SKM-1 treated with dmso at 0.1 percent for 144 hours (cell line): ENCODE measurements around the gene FGG.
"Not testable (repeated sequence)": the region's sequence is repeated elsewhere in the genome, so short reads cannot be mapped to it uniquely, and the experiment has no call there.

Experiments
- DNase-seq: peaks from one replicate; lab custom pipeline; 2025; ENCODE audit not compliant: unreplicated experiment; lab: John Stamatoyannopoulos, UW

FGG gene

DNA sequence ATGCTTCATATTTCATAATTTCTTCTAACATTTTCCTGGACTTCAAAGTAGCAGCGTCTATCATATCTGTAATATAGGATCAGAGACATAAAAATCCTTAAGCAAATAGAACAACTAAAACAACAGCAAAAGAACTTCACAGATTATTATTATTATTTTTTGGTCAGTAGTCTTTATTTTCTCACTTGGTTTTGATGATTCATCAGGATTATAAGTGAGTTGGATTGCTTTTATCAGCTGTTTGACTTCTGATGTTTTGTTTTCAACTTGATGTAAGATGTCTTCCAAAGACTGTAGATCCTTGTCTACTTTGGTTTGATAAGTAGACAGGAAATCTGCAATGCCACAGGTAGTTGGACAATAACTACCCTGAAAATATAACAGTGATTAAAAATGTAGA is 623 bp downstream of the FGG start:
- no peak for DNase-seq

DNA sequence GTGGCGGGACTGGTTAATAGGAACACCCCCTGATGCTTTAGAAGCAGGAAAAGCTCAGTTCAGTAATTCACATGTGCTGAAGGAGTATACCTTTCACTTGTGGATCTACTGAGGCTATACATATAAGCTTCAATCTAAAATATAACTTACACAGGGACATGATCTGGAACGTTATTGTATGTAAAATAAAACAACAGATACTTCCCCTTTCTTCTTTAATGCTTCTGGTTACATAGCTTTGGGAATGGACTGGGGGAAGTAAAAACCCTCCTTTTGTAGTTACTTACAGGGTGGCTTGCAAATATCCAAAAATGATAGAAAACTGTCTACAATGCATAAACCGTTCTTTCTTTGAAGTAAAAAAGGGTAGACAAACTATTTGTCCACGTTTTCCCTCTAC is 1.9 kb downstream of the FGG start:
- DNase-seq = no peak

DNA sequence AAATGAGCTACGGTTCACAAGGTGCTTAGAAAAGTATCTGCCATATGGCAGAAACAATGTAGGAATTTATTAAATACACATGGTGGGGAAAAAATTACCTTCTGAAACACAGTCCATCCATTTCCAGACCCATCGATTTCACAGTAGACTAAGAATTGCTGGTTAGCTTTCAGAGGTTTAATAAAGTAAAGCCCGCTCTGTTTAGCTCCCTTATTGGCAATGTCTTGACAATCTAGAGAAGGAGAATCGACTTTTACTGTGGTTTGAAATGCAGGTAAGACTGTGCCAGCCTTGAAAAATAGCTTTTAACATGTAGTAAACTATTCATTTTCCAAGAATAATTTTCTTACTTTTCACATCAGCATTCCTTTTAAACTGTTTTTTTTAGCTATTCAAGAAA is 2.9 kb downstream of the FGG start:
- DNase-seq = no peak

DNA sequence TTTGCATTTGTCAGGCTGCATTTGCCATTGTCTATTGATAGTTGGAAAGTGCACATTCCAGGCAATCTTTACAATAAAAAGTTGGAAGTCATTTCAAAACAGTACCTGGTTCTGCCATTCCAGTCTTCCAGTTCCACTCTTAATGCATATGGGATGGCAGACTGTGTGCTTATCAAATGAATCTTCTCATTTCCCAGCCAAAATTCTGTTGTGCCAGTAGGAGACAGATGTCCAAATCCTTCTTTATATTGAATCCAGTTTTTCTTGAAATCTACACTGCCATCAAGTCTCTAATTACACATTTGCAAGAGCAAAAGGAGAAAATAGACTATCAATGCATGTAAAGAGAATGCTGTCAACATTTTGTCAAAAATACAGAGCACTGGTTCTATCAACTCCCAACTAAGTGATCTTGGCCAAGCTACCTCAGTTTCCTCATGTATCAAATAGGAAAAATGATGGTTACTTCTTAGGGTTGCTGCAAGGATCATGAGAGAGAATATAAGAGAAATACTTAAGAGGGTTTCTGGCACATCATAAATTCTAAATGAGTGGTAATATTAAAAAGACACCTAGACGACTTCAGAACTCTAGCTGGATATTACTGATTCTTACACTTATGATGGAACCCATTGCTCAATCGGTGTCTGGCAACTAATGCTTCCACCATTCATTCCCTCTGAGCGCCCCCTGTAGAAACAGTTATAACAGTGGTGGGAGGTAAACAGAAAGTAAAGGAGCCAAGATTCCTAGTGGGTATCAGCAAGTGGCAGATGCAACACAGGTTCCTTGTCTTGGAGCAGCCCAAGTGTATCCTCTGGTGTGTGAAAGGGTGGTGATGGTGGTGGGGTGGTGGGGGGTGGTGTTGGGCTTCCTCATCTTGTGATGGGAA is 3.8 kb downstream of the FGG start:
- no peak for DNase-seq

DNA sequence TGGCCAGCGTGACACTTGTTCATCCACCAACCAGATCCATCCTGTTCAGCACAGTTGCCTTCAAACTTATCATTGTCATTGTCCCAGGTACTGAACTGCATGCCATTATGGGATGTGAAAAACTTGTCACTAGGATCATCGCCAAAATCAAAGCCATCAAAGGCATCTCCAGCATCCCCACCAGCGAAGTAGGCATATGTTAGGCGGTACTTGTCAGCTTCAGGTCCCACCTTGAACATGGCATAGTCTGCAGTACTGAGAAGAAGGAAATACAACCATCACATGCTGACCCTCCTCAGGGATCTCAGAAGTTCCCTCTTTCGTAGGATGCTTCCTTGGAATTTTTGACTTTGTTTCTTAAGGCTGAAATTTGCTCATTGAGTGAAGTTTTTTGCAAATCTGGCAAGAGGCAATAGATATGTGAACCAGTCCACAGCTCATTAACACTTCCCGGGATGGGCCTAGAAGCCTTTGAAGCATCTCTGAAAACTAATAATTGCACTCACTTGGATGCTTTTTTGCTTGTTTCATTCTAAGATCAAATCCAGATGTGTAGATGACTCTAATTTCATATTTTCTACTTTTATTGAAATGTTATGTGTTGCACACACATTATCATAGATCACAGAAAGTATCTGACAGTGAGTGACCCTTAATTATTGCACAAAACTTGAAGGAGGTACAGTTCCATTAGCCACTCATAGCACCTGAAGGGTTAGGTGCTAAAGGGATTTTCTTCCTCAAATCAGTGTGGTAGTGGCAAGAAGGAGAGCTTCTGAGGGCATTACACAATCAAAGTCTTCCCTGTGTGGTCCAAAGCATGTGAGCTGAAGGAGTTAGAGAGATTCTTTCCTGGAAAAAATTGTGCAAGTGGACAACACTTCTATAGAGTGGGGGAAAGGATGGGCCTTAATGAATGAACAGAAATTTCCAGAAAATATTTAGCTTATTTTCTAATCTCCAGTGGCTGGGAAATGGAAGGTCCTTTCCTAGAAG is 5.4 kb downstream of the FGG start:
- no peak for DNase-seq

DNA sequence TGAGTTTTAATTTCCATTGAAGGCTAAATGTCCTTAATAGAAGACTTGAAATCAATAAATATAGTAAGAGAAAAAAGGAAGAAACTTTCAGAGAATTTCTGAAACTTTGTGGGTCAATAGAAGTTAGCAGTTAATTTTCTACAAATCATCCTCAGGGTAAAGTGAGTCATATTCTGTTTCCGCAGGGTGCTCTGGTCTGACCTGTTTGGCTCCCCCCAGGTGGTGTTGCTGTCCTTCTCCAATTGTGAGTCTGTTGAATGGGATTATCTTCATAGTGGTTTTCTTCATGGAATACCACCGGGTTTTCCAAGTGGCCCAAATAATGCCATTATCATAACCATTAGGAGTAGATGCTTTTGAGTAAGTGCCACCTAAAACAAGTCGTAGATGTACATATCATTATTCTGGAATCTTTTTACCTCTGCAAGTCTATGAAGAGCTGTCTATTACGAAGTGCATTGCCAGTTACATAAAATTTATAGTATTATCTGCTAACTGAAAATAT is 7.7 kb downstream of the FGG start:
- no peak for DNase-seq

DNA sequence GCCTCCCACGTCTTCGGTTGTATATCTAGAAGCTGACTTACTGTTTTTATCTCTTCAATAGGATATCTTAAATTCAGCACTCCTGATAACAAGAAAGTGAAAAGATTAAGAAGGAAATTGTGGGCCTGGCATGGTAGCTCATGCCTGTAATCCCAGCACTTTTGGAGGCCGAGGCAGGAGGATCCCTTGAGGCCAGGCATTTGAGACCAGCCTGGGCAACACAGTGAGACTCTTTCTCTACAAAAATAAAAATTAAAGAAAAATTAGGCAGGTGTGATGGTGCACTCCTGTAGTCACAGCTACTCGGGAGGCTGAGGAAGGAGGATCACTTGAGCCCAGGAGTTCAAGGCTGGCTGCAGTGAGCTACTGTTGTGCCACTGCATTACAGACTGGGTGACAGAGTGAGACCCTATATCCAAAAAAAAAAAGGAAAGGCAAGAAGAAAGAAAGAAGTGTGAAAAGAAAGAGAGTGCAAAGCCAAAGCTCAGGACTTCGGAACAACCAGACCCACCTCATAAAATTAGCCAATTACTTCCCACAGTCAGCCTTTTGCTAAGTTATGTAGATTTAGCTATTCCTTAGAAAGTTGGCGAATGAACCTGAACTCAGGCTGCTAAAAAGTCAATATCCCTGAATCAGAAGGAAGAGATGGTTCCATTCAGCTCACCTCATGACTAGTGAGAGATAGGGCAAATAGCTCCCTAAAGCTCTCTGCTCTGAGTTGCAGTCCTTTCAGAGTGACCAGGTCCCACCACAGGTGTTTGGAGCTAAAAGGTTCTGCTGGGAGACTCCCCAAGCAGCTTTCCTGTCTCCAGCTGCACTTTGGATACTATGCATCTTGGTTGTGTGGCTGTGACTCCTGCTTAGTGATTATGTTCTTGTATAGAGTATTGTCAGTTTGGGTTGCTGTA is 9.2 kb downstream of the FGG start:
- no peak for DNase-seq

DNA sequence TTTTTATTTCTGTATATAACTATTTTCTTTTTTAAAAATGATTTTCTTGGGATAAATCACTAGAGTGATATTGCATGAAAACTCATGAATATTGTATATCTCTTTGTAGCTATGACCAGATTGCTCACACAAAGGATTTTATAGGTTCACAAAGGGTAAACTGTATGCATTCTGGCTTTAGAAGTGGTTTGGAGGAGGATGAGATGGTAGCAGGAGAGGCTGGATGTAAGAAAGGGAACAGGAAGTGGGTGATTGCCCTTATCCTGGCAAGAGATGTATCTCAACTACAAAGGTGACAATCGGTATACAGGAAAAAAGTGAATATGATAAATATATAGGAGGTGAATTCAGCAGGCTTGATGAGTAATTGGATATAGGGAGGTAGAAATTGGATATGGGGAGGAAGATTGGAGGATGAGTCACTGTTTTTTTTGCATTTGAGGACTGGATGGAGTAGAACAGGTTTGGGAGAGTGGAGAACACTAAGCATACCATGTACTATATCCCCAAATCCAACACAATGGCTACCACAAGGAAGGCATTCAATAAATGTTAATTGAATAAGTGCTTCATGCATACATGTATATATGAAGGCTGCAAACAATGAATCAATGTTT is 9.9 kb downstream of the FGG start:
- DNase-seq = no peak

DNA sequence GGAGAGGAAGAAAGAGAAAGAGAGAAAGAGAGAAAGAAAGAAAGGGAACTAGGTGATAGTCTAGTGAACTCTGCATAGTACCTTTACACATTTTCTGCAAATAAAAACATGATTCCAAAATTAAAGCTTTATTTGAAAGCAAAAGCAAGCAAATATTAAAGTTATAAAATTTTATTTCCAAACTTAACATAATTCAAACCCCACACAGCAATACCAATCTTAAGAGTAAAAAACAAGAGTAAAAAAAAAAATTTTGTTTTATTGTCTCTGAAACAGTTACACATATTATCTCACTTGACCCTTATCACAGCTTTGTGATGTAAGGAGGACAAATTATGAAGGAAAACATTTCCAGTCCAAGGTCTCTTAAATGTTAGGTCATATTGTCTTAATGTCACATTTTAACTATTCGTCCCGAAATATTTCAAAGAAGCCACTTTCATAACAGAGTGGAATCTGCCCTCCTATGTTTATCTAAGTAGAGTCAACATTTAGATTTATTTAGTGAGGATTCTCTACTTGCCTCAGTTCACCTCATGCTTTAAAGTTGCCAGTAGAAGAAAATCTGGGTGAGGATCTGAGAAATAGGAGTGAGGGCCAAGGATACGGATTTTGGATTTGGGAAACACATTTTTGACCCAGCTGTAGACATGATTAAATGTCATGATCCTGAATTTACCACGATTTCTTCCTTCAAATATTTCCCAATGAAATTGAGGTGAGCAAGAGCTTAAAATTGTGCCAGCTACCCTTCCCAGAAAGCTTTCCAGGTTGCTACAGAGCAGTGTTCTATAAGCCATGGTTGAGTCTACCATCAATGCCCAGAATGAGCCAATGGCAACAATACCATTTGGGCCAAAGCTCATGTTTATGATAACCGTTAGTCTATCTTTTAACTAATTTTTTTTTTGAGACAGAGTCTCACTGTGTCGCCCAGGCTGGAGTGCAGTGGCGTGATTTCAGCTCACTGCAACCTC is 14.4 kb downstream of the FGG start:
- no peak for DNase-seq

DNA sequence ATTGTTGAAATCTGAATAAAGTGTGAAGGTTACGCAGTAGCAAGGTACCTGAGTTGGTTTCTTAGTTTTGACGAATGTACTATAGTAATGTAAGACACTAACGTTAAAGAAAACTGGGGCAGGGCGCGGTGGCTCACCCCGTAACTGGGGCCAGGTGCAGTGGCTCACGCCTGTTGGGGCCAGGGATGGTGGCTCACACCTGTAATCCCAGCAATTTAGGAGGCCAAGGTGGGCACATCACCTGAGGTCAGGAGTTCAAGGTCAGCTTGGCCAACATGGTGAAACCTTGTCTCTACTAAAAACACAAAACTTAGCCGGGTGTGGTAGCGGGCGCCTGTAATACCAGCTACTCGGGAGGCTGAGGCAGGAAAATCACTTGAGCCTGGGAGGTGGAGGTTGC is 15.2 kb downstream of the FGG start:
- not testable (repeated sequence) for DNase-seq

DNA sequence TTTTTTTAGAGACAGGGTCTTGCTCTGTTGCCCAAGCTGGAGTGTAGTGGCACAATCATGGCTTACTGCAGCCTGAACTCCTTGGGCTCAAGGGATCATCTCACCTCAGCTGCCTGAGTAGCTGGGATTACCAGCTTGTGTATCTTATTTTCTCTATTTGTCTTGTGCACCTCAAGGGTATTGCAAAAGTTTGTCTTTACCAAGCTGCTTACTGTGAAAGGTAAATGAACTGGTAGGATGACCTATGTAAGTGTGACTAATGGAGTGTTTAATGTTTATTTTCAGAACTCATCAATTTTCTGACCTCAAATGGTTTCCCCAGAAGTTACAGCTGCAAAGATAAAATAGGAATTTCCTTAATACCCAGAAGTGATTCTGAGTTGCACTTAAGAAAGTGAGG is 16.6 kb downstream of the FGG start:
- no peak for DNase-seq

DNA sequence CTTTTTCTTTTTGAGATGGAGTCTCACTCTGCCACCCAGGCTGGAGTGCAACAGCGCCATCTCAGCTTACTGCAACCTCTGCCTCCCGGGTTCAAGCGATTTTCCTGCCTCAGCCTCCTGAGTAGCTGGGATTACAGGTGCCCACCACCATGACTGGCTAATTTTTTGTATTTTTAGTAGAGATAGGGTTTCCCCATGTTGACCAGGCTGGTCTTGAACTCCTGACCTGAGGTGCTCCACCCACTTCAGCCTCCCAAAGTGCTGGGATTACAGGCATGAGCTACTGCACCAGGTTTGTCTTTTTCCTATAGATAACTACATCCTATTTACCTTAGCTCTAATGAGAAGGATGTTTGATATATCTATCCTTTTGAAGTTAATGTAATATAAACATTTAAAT is 18.1 kb downstream of the FGG start:
- not testable (repeated sequence) for DNase-seq

DNA sequence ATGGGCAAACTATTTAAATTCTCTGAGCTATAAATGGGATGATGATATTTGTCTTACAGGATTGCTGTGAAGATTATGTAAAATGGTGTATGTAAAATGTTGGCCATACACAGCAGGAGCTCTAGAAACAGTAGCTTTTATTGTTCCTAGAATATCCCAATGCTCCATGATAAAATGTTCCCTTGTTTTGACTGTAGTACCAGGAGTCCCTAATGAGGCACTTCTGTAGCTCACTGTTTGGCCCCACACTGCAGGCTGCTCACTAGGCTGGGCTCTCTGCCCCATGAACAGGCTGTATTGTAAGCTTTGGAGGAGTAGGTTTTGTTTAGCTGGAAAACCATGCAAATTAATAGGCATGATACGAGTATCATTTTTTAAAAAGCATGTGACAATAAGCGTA is 18.6 kb downstream of the FGG start:
- DNase-seq = no peak

DNA sequence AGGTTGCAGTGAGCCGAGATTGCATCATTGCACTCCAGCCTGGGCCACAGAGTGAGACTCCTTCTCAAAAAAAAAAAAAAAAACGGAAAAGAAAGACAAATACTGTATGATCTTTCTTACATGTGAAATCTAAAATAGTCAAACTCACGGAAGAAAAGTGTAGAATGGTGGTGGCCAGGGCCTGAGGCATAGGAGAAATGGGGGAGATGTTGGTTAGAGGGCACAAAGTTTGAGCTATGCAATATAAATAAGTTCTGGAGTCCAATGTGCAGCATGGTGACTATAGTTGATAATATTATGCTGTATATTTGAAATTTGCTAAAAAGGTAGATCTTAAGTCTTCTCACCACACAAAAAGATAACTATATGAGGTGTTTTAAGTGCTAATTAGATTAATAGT is 20.6 kb downstream of the FGG start:
- DNase-seq = no peak

DNA sequence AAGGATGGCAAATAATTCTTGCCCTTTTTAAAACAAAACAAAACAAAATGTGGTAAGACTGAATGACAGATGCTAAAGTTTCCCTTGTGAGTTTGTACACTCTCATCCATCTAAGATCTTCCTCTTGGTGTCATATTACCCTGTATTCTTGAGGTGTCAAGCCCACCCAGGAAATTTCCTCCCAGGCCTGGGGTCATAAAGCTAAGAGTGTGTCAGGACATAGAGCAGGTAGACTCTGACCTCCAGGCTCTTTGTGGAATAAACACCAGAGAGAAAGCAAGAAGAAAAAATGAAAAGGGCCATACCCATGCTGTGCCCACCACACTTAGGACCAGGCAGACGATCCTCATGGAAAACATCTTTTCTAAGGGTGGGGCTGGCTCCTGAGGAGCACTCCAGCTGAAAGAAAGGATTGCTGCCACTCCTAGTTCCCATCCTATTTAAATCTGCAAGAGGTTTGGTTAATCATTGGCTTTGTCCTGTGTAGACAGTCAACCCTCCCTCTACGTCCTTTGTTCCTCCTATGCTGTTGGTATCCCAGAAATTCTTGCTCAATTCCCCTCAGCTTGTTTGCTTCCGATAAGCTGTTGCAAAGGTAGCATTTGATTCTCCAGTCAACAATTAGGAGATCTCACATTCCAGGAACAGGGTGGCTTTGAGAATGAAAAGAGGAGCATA is 22.0 kb downstream of the FGG start, which contains the start of gene FGA:
FGA (minus strand) TSS at position 414 of the 678 bp plus-strand sequence; CDS start at position 359, 55 bp downstream.
- DNase-seq = no peak

DNA sequence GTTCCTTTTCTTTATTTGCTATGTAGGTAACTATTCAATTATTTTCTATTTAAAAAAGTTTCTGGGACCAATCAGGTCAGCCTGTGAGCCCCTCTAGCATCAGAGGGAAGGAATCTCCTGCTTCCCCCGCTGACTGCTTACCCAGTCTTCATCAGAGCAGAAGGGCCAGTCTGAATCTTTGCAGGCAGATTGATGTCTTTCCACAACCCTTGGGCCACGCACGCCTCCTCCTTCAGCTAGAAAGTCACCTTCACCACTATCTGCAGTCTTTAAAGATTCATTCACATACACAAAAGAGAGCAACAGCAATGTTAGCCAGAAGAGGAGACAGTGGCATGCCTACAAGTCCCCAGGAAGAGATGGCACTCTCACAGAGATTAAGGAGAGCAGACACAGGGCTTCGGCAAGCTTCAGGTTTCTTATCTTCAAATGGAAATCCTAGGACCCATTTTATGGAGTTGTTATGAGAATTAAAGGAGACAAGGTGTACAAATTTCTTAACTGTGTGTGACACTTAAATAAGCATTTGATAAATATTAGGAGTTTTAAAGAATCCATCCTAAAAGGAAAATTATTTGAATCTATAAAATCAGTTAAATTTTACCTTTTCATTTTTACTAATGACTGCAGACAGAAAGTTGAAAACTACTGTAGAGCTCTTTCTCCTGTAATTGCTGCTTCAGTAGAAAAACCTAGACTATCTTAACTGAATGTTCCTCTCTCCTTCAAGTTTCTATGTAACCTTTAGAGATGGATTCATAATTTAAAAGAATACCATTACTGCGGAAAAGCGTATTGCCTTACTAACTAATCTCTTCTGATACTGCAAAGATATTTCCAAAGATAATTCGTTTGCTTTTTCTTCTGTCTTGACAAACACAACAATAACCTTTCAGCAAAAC is 22.9 kb downstream of the FGG start:
- DNase-seq = no peak

DNA sequence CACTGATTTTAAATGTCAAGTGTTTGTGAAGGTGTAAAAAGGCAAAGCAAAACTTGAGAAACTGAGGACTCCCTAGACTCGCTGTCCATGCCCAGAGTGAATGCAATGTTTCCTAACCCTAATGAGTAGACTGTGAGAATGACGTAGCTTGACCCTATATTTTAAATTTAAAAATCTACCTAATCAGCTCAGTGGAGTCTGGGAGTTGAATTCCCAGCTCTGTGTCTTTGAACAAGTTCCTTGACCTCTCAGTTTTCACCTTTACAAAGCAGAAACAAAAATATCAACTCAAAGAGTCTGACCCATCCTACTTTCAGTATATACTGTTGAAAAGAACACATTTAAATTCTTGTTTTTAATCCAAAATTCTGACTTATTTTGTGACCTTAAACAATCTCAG is 24.3 kb downstream of the FGG start:
- DNase-seq = no peak
